HEK293 (cell line): ENCODE measurements around the gene CCDC61.

Source experiments
- BCL11A ChIP-seq: fragments of 450-650 bp; formaldehyde crosslinking; IDR thresholded peaks from 2 replicates; pipeline ENCODE4 v1.5.1; 2016; ENCODE audit warnings: low read depth, missing biosample characterization, missing genetic modification characterization
- CTCF ChIP-seq: fragments of 450-650 bp; formaldehyde crosslinking; IDR thresholded peaks from 2 replicates; pipeline ENCODE4 v1.5.1; 2016; ENCODE audit warnings: missing biosample characterization, missing genetic modification characterization
- KLF10 ChIP-seq: fragments of 450-650 bp; IDR thresholded peaks from 2 replicates; pipeline ENCODE4 v1.5.1; 2018; ENCODE audit warnings: missing biosample characterization, mild to moderate bottlenecking, missing genetic modification characterization
- ZBTB11 ChIP-seq: fragments of 450-650 bp; formaldehyde crosslinking; conservative IDR thresholded peaks from 2 replicates; pipeline ENCODE4 v1.5.1; 2016; ENCODE audit warnings: low read depth, missing biosample characterization, missing genetic modification characterization
- ZFP3 ChIP-seq: fragments of 450-650 bp; formaldehyde crosslinking; IDR thresholded peaks from 2 replicates; pipeline ENCODE4 v1.5.1; 2016; ENCODE audit warnings: low read depth, missing biosample characterization, missing genetic modification characterization
- ZFP41 ChIP-seq: fragments of 450-650 bp; formaldehyde crosslinking; IDR thresholded peaks from 2 replicates; pipeline ENCODE4 v1.5.1; 2016; ENCODE audit warnings: missing biosample characterization, missing genetic modification characterization, borderline replicate concordance
- ZNF157 ChIP-seq: fragments of 450-650 bp; formaldehyde crosslinking; IDR thresholded peaks from 2 replicates; pipeline ENCODE4 v1.5.1; 2016; ENCODE audit warnings: missing biosample characterization, missing genetic modification characterization
- ZNF184 ChIP-seq: fragments of 450-650 bp; IDR thresholded peaks from 2 replicates; pipeline ENCODE4 v1.5.1; 2018; ENCODE audit warnings: missing biosample characterization, mild to moderate bottlenecking, missing genetic modification characterization
- ZNF292 ChIP-seq: fragments of 450-650 bp; formaldehyde crosslinking; IDR thresholded peaks from 2 replicates; pipeline ENCODE4 v1.5.1; 2016; ENCODE audit warnings: low read depth, missing biosample characterization, missing genetic modification characterization, borderline replicate concordance
- ZNF768 ChIP-seq: fragments of 450-650 bp; formaldehyde crosslinking; IDR thresholded peaks from 2 replicates; pipeline ENCODE4 v1.5.1; 2018; ENCODE audit warnings: missing biosample characterization, mild to moderate bottlenecking, missing genetic modification characterization
- ZNF776 ChIP-seq: fragments of 450-650 bp; formaldehyde crosslinking; IDR thresholded peaks from 2 replicates; pipeline ENCODE4 v1.5.0; 2017; ENCODE audit warnings: missing biosample characterization, missing genetic modification characterization, borderline replicate concordance

- TF ChIP-seq ZNF776 (tag by site-specific recombination), result no peak
- TF ChIP-seq ZNF768 (tag by site-specific recombination), result no peak
- no peak for TF ChIP-seq ZFP41
- no peak for TF ChIP-seq CTCF (tag by site-specific recombination)
- no peak for TF ChIP-seq ZNF184 (tag by site-specific recombination)
- TF ChIP-seq ZNF292 (tag by site-specific recombination), result no peak
- no peak for TF ChIP-seq KLF10 (tag by site-specific recombination)
- no peak for TF ChIP-seq ZFP3 (tag by site-specific recombination)
- TF ChIP-seq ZBTB11 (tag by site-specific recombination), result no peak
- no peak for TF ChIP-seq ZNF157
- TF ChIP-seq BCL11A (tag by site-specific recombination), result no peak
Observed at GRCh38 chr19:46067691-46068090, 72.4 kb downstream of the CCDC61 start.
